Glutamatergic neuron (in vitro differentiated cells): Measurements from ENCODE around the gene SUGCT. TPM values are rescaled to one million over a fixed set of nuclear protein-coding genes. Genes with fewer than 3 reads are reported as not detected.

ENCODE experiments used
- DNase-seq: peaks from one replicate; pipeline ENCODE4 v3.0.0; 2022
- H3K27ac Mint-ChIP-seq: one replicate; pipeline ENCODE4 v1.8.0; 2020; ENCODE audit warnings: mild to moderate bottlenecking, mixed read lengths, inconsistent platforms; ENCODE audit not compliant: unreplicated experiment
- H3K27me3 Mint-ChIP-seq: one replicate; pipeline ENCODE4 v1.8.0; 2020; ENCODE audit warnings: mild to moderate bottlenecking, moderate library complexity, mixed read lengths, inconsistent platforms; ENCODE audit not compliant: unreplicated experiment
- H3K36me3 Mint-ChIP-seq: one replicate; pipeline ENCODE4 v1.8.0; 2020; ENCODE audit warnings: mild to moderate bottlenecking, mixed read lengths, inconsistent platforms; ENCODE audit not compliant: unreplicated experiment
- H3K4me1 Mint-ChIP-seq: one replicate; pipeline ENCODE4 v1.8.0; 2020; ENCODE audit warnings: mild to moderate bottlenecking, low read depth, mixed read lengths, inconsistent platforms; ENCODE audit not compliant: unreplicated experiment
- H3K4me3 Mint-ChIP-seq: one replicate; pipeline ENCODE4 v1.8.0; 2020; ENCODE audit warnings: mild to moderate bottlenecking, mixed read lengths, inconsistent platforms; ENCODE audit not compliant: unreplicated experiment
- H3K9me3 Mint-ChIP-seq: one replicate; pipeline ENCODE4 v1.8.0; 2020; ENCODE audit warnings: mild to moderate bottlenecking, moderate library complexity, mixed read lengths, inconsistent platforms; ENCODE audit not compliant: unreplicated experiment
- total RNA-seq: library from RNA; stranded (reverse); fragmentation: NEBNext Ultra II Directional; extraction: Animal tissue kit (Norgen Biotek cat#: 25700); gene quantifications from one replicate; pipeline ENCODE4 v1.2.1, GENCODE V29; 2021; ENCODE audit not compliant: unreplicated experiment
- TF ChIP-seq, protein P1 (sequence below): fragments of 200-600 bp; sonication (generic); IDR thresholded peaks from one replicate; pipeline ENCODE4 v1.5.0; 2021; ENCODE audit not compliant: partially characterized antibody, unreplicated experiment

SUGCT gene
- total RNA-seq, 1 donor from 2014 or later = 1.2 TPM

DNA sequence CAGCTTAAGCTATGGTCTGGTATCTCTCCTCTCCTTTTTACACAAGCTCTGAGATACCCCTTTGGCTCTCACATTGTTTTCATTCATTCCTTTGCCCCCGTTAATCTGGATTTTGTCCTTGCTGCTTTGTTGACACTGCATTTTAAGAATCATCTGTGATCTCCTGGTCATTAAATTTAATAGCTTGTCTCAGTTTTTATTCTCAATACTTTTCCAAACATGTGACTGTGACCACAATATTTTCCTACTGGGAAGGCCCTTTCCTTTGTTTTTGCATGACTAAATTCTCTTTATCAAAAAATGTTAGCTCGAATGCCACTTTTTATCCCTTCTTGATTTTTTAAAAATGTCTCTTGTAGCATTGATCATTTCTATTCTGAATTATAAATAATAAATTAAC, 171.2 kb downstream of the SUGCT start:
- no peaks in the 10 kb centered on the region for H3K9me3 Mint-ChIP-seq
- no peak for DNase-seq
- H3K36me3 Mint-ChIP-seq = no peaks in the 10 kb centered on the region
- no peaks in the 10 kb centered on the region for H3K27me3 Mint-ChIP-seq
- no peaks in the 10 kb centered on the region for H3K4me1 Mint-ChIP-seq
- H3K4me3 Mint-ChIP-seq = no peak overlapping the region
- TF ChIP-seq, protein P1, sequence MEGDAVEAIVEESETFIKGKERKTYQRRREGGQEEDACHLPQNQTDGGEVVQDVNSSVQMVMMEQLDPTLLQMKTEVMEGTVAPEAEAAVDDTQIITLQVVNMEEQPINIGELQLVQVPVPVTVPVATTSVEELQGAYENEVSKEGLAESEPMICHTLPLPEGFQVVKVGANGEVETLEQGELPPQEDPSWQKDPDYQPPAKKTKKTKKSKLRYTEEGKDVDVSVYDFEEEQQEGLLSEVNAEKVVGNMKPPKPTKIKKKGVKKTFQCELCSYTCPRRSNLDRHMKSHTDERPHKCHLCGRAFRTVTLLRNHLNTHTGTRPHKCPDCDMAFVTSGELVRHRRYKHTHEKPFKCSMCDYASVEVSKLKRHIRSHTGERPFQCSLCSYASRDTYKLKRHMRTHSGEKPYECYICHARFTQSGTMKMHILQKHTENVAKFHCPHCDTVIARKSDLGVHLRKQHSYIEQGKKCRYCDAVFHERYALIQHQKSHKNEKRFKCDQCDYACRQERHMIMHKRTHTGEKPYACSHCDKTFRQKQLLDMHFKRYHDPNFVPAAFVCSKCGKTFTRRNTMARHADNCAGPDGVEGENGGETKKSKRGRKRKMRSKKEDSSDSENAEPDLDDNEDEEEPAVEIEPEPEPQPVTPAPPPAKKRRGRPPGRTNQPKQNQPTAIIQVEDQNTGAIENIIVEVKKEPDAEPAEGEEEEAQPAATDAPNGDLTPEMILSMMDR = no peak
- no peak overlapping the region for H3K27ac Mint-ChIP-seq

DNA sequence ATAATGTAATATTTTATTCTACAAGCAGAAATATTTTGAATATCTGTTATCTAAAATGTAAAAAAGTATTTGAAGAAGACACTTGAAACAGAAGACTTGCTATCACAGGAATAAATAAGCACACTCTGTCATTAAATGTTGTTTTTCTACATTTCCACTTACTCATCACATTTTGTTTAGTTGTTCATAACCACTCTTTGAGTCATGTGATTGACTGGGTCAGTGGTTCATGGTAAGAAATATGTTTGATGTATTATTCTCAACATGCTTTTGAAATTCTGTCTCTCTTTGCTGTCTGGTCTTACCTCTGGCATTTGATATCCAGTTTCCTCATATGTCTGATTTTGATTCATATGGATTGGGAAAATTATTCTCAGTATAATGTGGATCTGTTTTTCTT, 171.8 kb downstream of the SUGCT start:
- DNase-seq = no peak
- TF ChIP-seq, protein P1 = no peak
- Mint-ChIP-seq H3K4me3 (no peak overlapping the region), H3K27me3 (no peaks in the 10 kb centered on the region), H3K9me3 (no peaks in the 10 kb centered on the region), H3K27ac (no peak overlapping the region), H3K4me1 (no peaks in the 10 kb centered on the region), H3K36me3 (no peaks in the 10 kb centered on the region)

DNA sequence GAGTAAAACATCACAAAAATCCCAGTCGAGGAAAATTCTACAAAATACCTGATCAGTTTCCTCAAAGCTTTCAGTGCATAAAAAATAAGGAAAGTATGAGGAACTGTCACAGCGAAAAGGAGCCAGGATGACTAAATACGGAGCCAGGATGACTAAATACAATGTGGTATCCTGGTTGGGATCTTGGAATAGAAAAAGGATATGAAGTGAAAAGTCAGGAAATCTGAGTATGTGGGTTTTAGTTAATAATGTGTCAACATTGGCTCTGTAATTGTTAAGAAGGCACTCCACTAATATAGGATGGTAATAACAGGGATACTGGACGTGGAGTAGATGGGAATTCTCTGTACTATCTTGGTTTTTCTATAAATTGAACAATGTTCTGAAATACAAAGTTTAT, 175.5 kb downstream of the SUGCT start:
- no peaks in the 10 kb centered on the region for H3K36me3 Mint-ChIP-seq
- no peak overlapping the region for H3K4me3 Mint-ChIP-seq
- TF ChIP-seq, protein P1 = no peak
- no peaks in the 10 kb centered on the region for H3K27me3 Mint-ChIP-seq
- DNase-seq = no peak
- H3K9me3 Mint-ChIP-seq = no peaks in the 10 kb centered on the region
- no peaks in the 10 kb centered on the region for H3K4me1 Mint-ChIP-seq
- H3K27ac Mint-ChIP-seq = no peak overlapping the region

DNA sequence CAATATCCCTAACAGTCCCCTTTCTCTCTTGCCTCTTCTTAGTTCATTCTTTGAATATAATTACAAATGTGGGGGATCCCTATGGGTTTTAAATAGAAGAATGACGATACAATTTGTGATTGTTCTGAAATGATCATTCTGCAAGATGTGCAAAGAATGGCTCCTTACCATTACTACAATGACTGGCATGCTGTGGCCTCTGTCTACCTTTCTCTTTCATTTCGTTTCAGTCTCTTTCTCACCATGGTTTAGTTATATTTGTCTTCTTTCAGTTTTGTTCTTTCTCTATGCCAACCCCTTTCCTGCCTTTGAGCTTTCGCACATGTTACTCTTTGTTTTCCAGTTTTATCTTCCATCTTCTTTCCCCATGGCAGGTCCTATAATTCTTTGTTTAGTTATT, 176.5 kb downstream of the SUGCT start:
- Mint-ChIP-seq H3K27me3 (no peaks in the 10 kb centered on the region), H3K4me1 (no peaks in the 10 kb centered on the region)

DNA sequence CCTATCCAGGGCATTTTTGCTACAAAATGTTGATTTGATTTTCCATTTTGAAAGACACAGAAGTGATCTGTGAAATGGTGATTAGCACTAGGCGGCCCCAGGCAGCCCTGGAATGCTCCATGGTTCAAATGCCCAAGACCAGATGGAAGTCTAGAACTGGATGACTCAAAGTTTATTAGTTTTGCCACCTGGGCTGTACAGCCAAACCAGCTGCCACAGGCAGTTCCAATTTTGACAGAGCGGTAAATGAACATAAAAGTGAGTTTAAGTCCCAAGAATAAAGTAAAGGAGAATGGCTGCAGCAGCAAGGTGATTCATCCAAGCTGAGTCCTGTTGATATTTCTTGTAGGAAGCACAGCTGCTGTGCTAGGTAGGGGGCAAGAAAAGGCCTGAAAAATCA, 180.5 kb downstream of the SUGCT start:
- Mint-ChIP-seq H3K36me3 (no peaks in the 10 kb centered on the region), H3K9me3 (no peaks in the 10 kb centered on the region), H3K27me3 (no peaks in the 10 kb centered on the region), H3K4me3 (no peak overlapping the region), H3K4me1 (no peaks in the 10 kb centered on the region), H3K27ac (no peak overlapping the region)
- TF ChIP-seq, protein P1 = no peak
- no peak for DNase-seq

More for the DNA sequence above, 176.5 kb downstream of the SUGCT start:
- TF ChIP-seq, protein P1 = no peak
- Mint-ChIP-seq H3K27ac (no peak overlapping the region), H3K36me3 (no peaks in the 10 kb centered on the region), H3K9me3 (no peaks in the 10 kb centered on the region), H3K4me3 (no peak overlapping the region)
- no peak for DNase-seq
